Caki2 (cell line): Measurements from ENCODE around the gene CARD11. TPM values are rescaled to one million over a fixed set of nuclear protein-coding genes. Genes with fewer than 3 reads are reported as not detected.
"Not testable (repeated sequence)": the region's sequence is repeated elsewhere in the genome, so short reads cannot be mapped to it uniquely, and the experiment has no call there.

ENCODE experiments used
- DNase-seq: peaks from one replicate; pipeline ENCODE4 v3.0.0-alpha.2; 2015; ENCODE audit warnings: low read depth
- in situ Hi-C: cut with HindIII; loops from 2 replicates; pipeline ENCODE4 v1.10.0; 2016; ENCODE audit warnings: low sequenced_read_pairs, low pct_unique_long_range_greater_than_20kb, mixed read lengths
- total RNA-seq: library from RNA; depleted of rRNA; stranded (reverse); fragments of >200 nt; shearing (Covaris generic); gene quantifications from 2 replicates; pipeline ENCODE4 v1.2.3, GENCODE V29; 2014; ENCODE audit warnings: low replicate concordance

CARD11 gene
- total RNA-seq, 1 experiment from 2014 or later, result 10.3 TPM

- in situ Hi-C loops, result no loop called here
- no peak for DNase-seq
Measured at GRCh38 chr7:2926120-2926895, 117.4 kb downstream of the CARD11 start.

- in situ Hi-C loops, result no loop called here
- no peak for DNase-seq
Measured at GRCh38 chr7:2924866-2925840, 118.5 kb downstream of the CARD11 start.

GRCh38 chr7:2923886-2924574 is 119.6 kb downstream of the CARD11 start:
- in situ Hi-C loops, result no loop called here
- DNase-seq, result no peak

- no peak for DNase-seq
- in situ Hi-C loops, result no loop called here
Measured at GRCh38 chr7:2923291-2923781, 120.3 kb downstream of the CARD11 start.

- in situ Hi-C loops, result no loop called here
- DNase-seq, result no peak
Measured at GRCh38 chr7:2922866-2923265, 120.8 kb downstream of the CARD11 start.

- in situ Hi-C loops, result no loop called here
- DNase-seq, result no peak
Measured at GRCh38 chr7:2922348-2922691, 121.3 kb downstream of the CARD11 start.

GRCh38 chr7:2921653-2922347 is 121.9 kb downstream of the CARD11 start:
- in situ Hi-C loops, result no loop called here
- DNase-seq, result no peak

GRCh38 chr7:2920956-2921652 is 122.6 kb downstream of the CARD11 start:
- DNase-seq, result no peak
- in situ Hi-C loops, result no loop called here

GRCh38 chr7:2920480-2920879 is 123.2 kb downstream of the CARD11 start:
- in situ Hi-C loops, DNase-seq: not testable (repeated sequence)

- no peak for DNase-seq
- in situ Hi-C loops, result no loop called here
Measured at GRCh38 chr7:2920041-2920440, 123.6 kb downstream of the CARD11 start.

- no peak for DNase-seq
- in situ Hi-C loops, result no loop called here
Measured at GRCh38 chr7:2919256-2919655, 124.4 kb downstream of the CARD11 start.

GRCh38 chr7:2918406-2918805 is 125.3 kb downstream of the CARD11 start:
- DNase-seq, result no peak
- in situ Hi-C loops, result no loop called here

- no peak for DNase-seq
- in situ Hi-C loops, result no loop called here
Measured at GRCh38 chr7:2915023-2915422, 128.6 kb downstream of the CARD11 start.

- in situ Hi-C loops, result no loop called here
- DNase-seq, result no peak
Measured at GRCh38 chr7:2913760-2914387, 129.8 kb downstream of the CARD11 start.

- in situ Hi-C loops, result no loop called here
- DNase-seq, result no peak
Measured at GRCh38 chr7:2912684-2913439, 130.8 kb downstream of the CARD11 start.

GRCh38 chr7:2911466-2911865 is 132.2 kb downstream of the CARD11 start:
- DNase-seq, result no peak
- in situ Hi-C loops, result no loop called here
